GOT3 (cell line): ENCODE results near the gene FDPS.

ENCODE experiments used
- DNase-seq: peaks from one replicate; lab custom pipeline; 2025; ENCODE audit warnings: mixed read lengths; lab: John Stamatoyannopoulos, UW

The FDPS gene

DNA sequence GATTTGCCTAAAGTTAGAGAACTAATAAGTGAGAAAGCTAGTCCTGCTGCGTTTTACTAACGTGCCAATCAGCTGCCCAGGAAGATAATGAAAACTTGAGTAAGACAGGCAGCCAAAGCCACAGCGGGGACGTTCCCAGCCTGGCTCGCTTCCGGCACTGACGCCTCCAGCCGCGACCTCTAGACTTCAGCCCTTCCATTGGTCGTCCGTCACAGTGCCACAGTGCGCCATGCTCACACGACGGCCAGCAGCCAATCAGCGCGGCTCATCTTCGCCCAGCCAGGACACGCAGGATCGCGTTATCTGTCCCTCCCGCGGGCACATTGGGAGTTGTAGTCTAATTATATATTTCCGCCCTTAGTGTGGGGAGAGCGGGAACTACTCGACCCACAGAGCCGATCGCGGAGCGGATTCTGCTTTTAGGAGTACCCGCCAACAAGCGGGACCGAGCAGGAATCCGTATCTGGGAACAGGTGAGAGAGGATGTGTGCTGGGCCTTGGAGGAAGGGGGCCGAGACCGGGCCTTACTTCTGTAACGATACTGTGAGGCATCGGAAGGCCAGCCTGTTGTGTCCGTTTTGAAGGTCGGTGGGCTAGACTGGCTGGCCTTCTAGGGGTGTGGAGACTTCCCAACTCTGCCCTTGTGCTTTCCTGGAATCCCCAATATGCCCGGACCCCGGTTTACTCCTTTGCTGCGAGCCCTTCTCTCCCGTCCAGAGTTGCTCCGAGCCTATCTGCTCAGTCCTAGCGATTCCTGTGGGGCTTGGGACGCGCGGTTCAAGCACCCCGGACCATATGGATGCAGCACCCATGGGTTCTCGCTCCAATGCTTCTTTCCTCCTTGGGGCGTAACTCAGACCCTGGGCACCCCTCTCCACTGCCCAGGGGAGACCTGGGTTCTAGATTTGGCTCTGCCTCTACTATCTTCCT, at the start of gene FDPS:
TSS of gene FDPS (plus strand) at position 374 of the 930 bp plus-strand sequence. CDS start 924 bp downstream, outside the sequence.
- peak; percentile 85 for DNase-seq

DNA sequence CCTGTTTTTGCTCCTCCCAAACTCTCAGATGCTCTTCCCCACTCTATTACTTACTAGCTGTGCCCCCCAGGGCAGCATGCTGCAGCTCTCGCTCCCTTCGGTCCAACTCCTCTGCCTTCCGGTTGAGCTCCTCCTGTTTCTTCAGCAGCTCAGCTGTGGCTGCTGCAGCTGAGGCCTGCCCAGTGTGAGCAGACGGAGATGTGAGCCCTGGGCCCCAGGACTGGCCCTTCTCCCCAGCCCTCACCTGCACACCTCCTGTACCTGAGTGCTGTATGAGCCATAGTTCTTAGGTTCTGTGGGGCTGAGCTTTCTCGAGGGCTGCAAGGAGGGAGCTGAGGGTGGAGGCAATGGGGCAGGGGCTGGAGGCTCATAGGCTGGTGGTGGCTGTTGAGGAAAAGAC, 48.4 kb upstream of the FDPS start:
- DNase-seq: no peak

GRCh38 chr1:155261493-155261851, 47.2 kb upstream of the FDPS start:
- DNase-seq: no peak

DNA sequence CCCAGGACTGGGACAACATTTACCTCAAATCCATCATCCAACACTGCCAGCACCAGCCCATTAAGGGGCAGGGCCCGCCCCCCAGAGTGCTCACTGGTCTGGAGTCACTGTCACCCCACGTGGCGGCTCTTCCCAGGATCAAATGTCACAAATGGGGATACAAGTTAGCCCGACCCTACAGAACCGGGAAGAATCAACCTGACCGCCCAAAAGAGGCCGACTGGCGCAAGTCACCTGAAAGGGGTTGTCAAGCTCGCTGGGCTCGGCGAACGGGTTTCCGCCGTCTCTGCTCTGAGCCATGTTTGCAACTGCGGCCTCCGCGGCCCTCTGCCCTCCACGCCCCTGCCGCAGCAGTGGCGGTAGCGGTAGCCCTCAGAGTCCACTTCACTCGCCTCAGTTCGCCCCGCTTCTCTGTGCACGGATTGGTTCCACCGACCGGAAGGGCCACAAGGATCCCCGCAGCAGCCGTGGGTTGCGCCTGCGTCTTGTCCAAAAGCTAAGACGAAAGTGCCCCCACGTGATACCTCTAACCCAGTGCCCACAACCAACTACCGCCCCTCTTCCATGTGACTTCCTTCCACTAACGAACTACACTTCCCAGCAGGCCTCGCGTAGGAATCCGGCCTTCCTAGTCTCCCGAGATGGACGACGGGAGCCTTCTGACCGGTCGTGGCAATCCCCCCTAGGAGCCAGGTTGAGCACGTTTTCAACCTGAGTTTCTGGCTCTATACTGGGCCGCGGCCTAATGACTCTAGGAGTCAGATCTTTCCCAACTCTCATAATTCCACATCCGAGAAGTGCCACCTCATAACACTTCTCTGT, 46.6 kb upstream of the FDPS start, which contains the start of gene SCAMP3:
TSS of gene SCAMP3 (minus strand) at position 509 of the 822 bp plus-strand sequence. CDS start at position 300, 209 bp downstream.
- peak; percentile 76 for DNase-seq

DNA sequence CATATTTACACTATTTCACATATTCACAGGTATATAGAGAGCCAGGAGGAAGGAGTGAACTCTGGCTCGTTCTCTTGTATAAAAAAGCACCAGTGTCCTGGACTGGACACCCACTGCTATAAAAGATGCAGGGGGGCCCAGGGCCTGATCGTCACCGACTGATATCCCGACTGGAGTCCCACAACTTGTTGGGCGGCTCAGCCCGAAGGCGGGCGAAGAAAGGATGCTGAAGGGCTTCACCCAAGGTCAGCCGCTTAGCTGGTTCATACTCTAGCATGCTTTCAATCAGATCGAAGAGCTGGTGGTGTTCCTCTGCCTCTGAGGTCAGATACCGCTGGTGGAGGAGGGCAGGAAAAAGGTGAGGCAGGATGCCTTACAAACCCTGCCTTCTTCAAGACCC, 45.6 kb upstream of the FDPS start:
- no peak for DNase-seq

- no peak for DNase-seq
These were observed 42.1 kb upstream of the FDPS start for GRCh38 chr1:155266553-155266952.

DNA sequence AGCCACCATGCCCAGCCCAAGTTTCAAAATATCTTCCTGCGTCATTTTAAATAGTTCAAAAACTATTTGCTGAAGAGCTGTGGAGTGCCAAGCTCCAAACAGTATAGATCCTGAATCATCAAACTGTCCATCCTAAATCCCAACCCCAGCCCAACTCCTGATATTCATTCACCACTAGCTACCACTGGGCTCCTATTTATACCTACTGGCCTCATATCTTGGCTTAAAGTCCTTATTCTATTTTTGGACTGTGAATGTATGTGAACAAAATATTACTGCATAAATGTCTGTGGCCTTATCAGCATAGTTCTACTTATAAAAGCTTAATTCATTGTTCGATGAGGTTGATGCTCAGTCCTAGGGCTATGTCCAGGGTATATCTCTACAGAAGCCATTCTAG, 41.3 kb upstream of the FDPS start:
- DNase-seq: no peak

GRCh38 chr1:155268630-155269029, 40.0 kb upstream of the FDPS start:
- DNase-seq: no peak

DNA sequence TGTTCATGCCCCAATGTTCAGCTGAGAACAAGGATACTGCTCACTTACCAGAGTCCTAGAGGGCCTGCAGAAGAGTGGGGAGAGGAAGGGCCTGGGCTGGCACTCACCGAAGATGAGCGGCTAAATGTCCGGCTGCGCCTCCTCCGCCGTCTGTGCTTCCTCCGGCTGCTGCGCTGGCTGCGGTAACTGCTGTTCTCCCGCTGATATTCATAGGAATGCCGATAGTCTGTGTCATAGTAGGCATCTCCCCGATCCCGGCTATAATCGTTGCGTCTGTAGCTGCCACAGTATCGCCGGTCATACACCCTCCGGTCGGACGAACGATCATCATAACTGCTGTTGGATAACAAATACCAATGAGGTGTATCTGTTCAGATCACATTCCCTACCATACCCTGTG, 39.3 kb upstream of the FDPS start:
- no peak for DNase-seq

- DNase-seq: no peak
These were observed 36.0 kb upstream of the FDPS start for GRCh38 chr1:155272466-155273342.

- DNase-seq: peak; percentile 85
These were observed 35.1 kb upstream of the FDPS start, which contains the start of gene CLK2 for GRCh38 chr1:155273343-155274245. Gene CLK2, minus strand, starts transcription at chr1:155273504. Its CDS starts 2,527 bp downstream, at chr1:155270977.

DNA sequence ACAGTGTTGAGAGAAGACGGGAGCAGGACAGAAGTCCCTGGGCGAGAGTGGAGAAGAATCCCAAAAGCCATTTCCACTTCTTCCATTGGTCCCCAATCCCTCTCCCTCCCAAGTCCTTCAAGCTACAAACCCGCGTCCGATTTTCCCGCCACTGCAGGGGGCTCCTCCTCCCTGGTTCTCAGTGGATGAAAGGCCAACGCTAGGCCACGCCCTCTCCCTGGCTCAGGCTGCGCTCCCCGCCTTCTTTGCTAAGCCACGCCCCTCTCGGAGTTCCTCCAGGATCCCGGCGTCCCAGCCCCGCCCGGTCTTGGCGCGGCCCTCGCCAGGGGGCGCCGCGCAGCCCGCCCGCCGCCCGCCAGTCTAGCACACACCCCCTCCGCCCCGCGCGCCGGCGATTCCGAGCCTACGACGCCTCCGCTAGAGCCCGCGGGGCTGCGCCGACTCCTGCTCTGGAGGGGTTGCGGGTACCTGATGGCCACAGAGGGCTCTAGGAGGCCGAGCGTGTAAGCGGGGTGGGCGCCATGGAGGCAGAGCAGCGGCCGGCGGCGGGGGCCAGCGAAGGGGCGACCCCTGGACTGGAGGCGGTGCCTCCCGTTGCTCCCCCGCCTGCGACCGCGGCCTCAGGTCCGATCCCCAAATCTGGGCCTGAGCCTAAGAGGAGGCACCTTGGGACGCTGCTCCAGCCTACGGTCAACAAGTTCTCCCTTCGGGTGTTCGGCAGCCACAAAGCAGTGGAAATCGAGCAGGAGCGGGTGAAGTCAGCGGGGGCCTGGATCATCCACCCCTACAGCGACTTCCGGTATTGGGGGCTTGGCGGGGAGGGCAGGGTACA, 31.4 kb upstream of the FDPS start, which contains the start of gene HCN3:
TSS of gene HCN3 (plus strand) at position 394 of the 832 bp plus-strand sequence. CDS start at position 522, 128 bp downstream.
- peak; percentile 88 for DNase-seq

GRCh38 chr1:155277902-155278688, 30.6 kb upstream of the FDPS start:
- DNase-seq: no peak

GRCh38 chr1:155278689-155279160, 29.9 kb upstream of the FDPS start:
- DNase-seq: no peak

- no peak for DNase-seq
These were observed 29.4 kb upstream of the FDPS start for GRCh38 chr1:155279268-155279667.

- no peak for DNase-seq
These were observed 26.1 kb upstream of the FDPS start for GRCh38 chr1:155282488-155283091.

- DNase-seq: no peak
These were observed 24.2 kb upstream of the FDPS start for GRCh38 chr1:155284476-155284875.

- DNase-seq: no peak
These were observed 23.6 kb upstream of the FDPS start for GRCh38 chr1:155285063-155285462.
